Neural cell (in vitro differentiated cells): ENCODE results near the gene RGS6. TPM values are rescaled to one million over a fixed set of nuclear protein-coding genes. Genes with fewer than 3 reads are reported as not detected.

ENCODE experiments used
- H2AFZ ChIP-seq: fragments of 200-600, 300-800 bp; sonication (generic), shearing (Covaris generic); 2 replicates; pipeline ENCODE4 v1.6.0; 2014; ENCODE audit warnings: low read depth, mild to moderate bottlenecking, antibody characterized with exemption, low read length, moderate library complexity
- H3F3A ChIP-seq: fragments of 200-600 bp; shearing (Covaris generic); 2 replicates; pipeline ENCODE4 v1.6.1; 2016; ENCODE audit warnings: mild to moderate bottlenecking, moderate library complexity, mixed read lengths, antibody characterized with exemption, low read length; ENCODE audit not compliant: insufficient read depth, poor library complexity, severe bottlenecking
- H3K27ac ChIP-seq: fragments of 200-600, 300-800 bp; sonication (generic), shearing (Covaris generic); 2 replicates; pipeline ENCODE4 v1.5.1; 2014; ENCODE audit warnings: mild to moderate bottlenecking, low read length, moderate library complexity
- H3K27me3 ChIP-seq: fragments of 300-800, 200-600 bp; sonication (generic), shearing (Covaris generic); 2 replicates; pipeline ENCODE4 v1.6.0; 2014; ENCODE audit warnings: mild to moderate bottlenecking, low read depth, low read length, moderate library complexity; ENCODE audit not compliant: insufficient read depth
- H3K36me3 ChIP-seq: fragments of 300-800, 200-600 bp; sonication (generic), shearing (Covaris generic); 2 replicates; pipeline ENCODE4 v1.5.1; 2014; ENCODE audit warnings: mild to moderate bottlenecking, antibody characterized with exemption, low read length, moderate library complexity; ENCODE audit not compliant: insufficient read depth
- H3K4me2 ChIP-seq: fragments of 300-800, 200-600 bp; sonication (generic), shearing (Covaris generic); 2 replicates; pipeline ENCODE4 v1.6.0; 2014; ENCODE audit warnings: mild to moderate bottlenecking, low read length
- H3K4me3 ChIP-seq: fragments of 300-800, 200-600 bp; sonication (generic), shearing (Covaris generic); 2 replicates; pipeline ENCODE4 v1.5.1; 2014; ENCODE audit warnings: mild to moderate bottlenecking, low read length, moderate library complexity
- H3K79me2 ChIP-seq: fragments of 200-600 bp; shearing (Covaris generic); replicated peaks from 2 replicates; pipeline ENCODE4 v1.6.0; 2014; ENCODE audit warnings: mild to moderate bottlenecking, low read length, moderate library complexity; ENCODE audit not compliant: insufficient read depth
- H3K9ac ChIP-seq: fragments of 300-800, 200-600 bp; sonication (generic), shearing (Covaris generic); 2 replicates; pipeline ENCODE4 v1.6.1; 2016; ENCODE audit warnings: mild to moderate bottlenecking, low read length, mixed read lengths
- H3K9me2 ChIP-seq: fragments of 200-600 bp; shearing (Covaris generic); 2 replicates; pipeline ENCODE4 v1.6.1; 2016; ENCODE audit warnings: mild to moderate bottlenecking, low read length, mixed read lengths; ENCODE audit not compliant: insufficient read depth
- H3K9me3 ChIP-seq: fragments of 200-600, 300-800 bp; sonication (generic), shearing (Covaris generic); 2 replicates; pipeline ENCODE4 v1.6.1; 2016; ENCODE audit warnings: mild to moderate bottlenecking, mixed run types, low read length, moderate library complexity, mixed read lengths
- H4K20me1 ChIP-seq: fragments of 200-600 bp; shearing (Covaris generic); 2 replicates; pipeline ENCODE4 v1.6.1; 2016; ENCODE audit warnings: mild to moderate bottlenecking, mixed run types; ENCODE audit not compliant: insufficient read depth
- EP300 ChIP-seq: fragments of 450-650 bp; conservative IDR thresholded peaks from 2 replicates; pipeline ENCODE4 v1.6.1; 2014; ENCODE audit warnings: antibody characterized with exemption, mild to moderate bottlenecking, moderate library complexity; ENCODE audit not compliant: poor library complexity, severe bottlenecking
- EZH2 ChIP-seq: fragments of 200-600, 300-800 bp; shearing (Covaris generic), sonication (generic); IDR thresholded peaks from 2 replicates; pipeline ENCODE4 v1.6.1; 2014; ENCODE audit warnings: antibody characterized with exemption, low read length, borderline replicate concordance, mild to moderate bottlenecking; ENCODE audit not compliant: insufficient read depth, poor library complexity, severe bottlenecking
- MXI1 ChIP-seq: fragments of 450-650 bp; conservative IDR thresholded peaks from 2 replicates; pipeline ENCODE4 v1.6.1; 2014; ENCODE audit warnings: antibody characterized with exemption, mild to moderate bottlenecking; ENCODE audit not compliant: poor library complexity, severe bottlenecking
- POLR2AphosphoS5 ChIP-seq: IDR thresholded peaks from 2 replicates; pipeline ENCODE4 v1.6.1; 2012
- RAD21 ChIP-seq: fragments of 450-650 bp; conservative IDR thresholded peaks from 2 replicates; pipeline ENCODE4 v1.6.1; 2014; ENCODE audit warnings: antibody characterized with exemption, mild to moderate bottlenecking, moderate library complexity
- SMC3 ChIP-seq: fragments of 450-650 bp; conservative IDR thresholded peaks from 2 replicates; pipeline ENCODE4 v1.6.1; 2014; ENCODE audit warnings: antibody characterized with exemption, mild to moderate bottlenecking, moderate library complexity; ENCODE audit not compliant: poor library complexity
- TAF1 ChIP-seq: IDR thresholded peaks from 2 replicates; pipeline ENCODE4 v1.6.1; 2012; ENCODE audit warnings: low read depth
- polyA plus RNA-seq: library from polyadenylated mRNA; depleted of rRNA; stranded (reverse); fragments of >200 nt; gene quantifications from 2 replicates; pipeline ENCODE4 v1.2.3, GENCODE V29; 2014
- TF ChIP-seq, protein P1 (sequence below): fragments of 450-650 bp; IDR thresholded peaks from 2 replicates; pipeline ENCODE4 v1.5.1; 2014; ENCODE audit warnings: antibody characterized with exemption, mild to moderate bottlenecking, moderate library complexity; ENCODE audit not compliant: poor library complexity, severe bottlenecking
- TF ChIP-seq, protein P2 (sequence below): IDR thresholded peaks from 2 replicates; pipeline ENCODE4 v1.6.1; 2012; ENCODE audit warnings: borderline replicate concordance

The RGS6 gene
- polyA plus RNA-seq, 1 donor from 2014 or later: 7.3 TPM

DNA sequence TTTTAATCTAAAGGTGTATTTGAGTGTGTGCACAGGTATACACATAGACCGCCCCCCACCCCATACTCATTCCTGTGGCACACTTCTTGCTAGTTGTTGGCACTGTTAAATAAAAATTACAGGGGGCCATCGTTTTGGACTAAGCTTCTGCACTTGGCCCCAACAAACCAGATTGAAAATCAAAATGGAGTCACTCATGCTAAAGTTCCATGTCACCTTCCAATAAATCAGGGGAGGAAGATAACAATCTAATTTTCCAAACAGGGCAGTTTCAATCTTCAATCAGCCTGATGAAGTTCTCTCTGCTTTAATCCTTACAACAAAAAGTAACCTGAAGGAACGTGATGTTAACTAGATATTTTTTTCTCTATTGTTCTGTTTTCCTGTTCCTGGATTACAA is 78.2 kb downstream of the RGS6 start:
- Histone ChIP-seq H3K9me3 (no peaks in the 10 kb centered on the region), H3K4me3 (no peak overlapping the region), H3K79me2 (no peaks in the 10 kb centered on the region), H3K27ac (no peak overlapping the region), H4K20me1 (no peaks in the 10 kb centered on the region), H3K36me3 (no peaks in the 10 kb centered on the region), H2AFZ (no peak overlapping the region), H3K9me2 (no peaks in the 10 kb centered on the region), H3K4me2 (no peak overlapping the region), H3F3A (no peaks in the 10 kb centered on the region), H3K9ac (no peak overlapping the region), H3K27me3 (no peaks in the 10 kb centered on the region)
- TF ChIP-seq, protein P1, sequence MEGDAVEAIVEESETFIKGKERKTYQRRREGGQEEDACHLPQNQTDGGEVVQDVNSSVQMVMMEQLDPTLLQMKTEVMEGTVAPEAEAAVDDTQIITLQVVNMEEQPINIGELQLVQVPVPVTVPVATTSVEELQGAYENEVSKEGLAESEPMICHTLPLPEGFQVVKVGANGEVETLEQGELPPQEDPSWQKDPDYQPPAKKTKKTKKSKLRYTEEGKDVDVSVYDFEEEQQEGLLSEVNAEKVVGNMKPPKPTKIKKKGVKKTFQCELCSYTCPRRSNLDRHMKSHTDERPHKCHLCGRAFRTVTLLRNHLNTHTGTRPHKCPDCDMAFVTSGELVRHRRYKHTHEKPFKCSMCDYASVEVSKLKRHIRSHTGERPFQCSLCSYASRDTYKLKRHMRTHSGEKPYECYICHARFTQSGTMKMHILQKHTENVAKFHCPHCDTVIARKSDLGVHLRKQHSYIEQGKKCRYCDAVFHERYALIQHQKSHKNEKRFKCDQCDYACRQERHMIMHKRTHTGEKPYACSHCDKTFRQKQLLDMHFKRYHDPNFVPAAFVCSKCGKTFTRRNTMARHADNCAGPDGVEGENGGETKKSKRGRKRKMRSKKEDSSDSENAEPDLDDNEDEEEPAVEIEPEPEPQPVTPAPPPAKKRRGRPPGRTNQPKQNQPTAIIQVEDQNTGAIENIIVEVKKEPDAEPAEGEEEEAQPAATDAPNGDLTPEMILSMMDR: no peak
- TF ChIP-seq MXI1 (no peak), EZH2 (no peak), SMC3 (no peak), EP300 (no peak), POLR2AphosphoS5 (no peak), RAD21 (no peak), TAF1 (no peak)
- TF ChIP-seq, protein P2, sequence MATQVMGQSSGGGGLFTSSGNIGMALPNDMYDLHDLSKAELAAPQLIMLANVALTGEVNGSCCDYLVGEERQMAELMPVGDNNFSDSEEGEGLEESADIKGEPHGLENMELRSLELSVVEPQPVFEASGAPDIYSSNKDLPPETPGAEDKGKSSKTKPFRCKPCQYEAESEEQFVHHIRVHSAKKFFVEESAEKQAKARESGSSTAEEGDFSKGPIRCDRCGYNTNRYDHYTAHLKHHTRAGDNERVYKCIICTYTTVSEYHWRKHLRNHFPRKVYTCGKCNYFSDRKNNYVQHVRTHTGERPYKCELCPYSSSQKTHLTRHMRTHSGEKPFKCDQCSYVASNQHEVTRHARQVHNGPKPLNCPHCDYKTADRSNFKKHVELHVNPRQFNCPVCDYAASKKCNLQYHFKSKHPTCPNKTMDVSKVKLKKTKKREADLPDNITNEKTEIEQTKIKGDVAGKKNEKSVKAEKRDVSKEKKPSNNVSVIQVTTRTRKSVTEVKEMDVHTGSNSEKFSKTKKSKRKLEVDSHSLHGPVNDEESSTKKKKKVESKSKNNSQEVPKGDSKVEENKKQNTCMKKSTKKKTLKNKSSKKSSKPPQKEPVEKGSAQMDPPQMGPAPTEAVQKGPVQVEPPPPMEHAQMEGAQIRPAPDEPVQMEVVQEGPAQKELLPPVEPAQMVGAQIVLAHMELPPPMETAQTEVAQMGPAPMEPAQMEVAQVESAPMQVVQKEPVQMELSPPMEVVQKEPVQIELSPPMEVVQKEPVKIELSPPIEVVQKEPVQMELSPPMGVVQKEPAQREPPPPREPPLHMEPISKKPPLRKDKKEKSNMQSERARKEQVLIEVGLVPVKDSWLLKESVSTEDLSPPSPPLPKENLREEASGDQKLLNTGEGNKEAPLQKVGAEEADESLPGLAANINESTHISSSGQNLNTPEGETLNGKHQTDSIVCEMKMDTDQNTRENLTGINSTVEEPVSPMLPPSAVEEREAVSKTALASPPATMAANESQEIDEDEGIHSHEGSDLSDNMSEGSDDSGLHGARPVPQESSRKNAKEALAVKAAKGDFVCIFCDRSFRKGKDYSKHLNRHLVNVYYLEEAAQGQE: no peak

DNA sequence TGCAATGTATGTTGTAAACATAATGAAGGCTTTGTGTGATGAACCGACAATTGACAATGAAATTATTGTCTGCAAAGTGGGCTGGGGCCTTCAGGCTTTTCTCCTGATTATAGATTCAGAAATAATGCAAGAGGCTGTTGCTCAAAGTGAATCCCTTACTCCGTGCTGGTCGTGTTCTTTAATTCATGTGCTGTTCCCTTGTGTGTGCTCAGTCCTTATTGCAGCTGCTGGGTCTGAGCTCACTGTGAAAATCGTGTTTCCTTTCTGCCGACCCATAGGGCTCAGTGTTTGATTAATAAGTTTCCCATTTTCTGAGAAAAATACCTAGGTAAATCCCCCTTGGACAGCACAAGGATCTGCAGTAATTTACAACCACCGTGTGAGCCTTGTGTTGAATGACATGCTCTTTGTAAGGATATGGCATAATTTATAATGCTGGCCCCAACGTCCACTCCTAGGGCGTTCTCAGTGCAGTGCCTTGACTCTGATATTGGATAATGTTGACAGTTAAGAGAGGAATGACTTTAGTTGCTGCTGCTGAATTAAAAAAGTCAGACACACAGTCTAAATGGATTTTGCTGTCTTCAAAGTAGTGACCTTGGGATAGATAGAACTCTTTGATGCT is 81.6 kb downstream of the RGS6 start:
- TF ChIP-seq MXI1 (no peak), SMC3 (no peak), POLR2AphosphoS5 (no peak), EP300 (no peak), TAF1 (no peak), RAD21 (no peak), EZH2 (no peak)
- TF ChIP-seq, protein P1: no peak
- TF ChIP-seq, protein P2: no peak
- Histone ChIP-seq H2AFZ (no peak overlapping the region), H3K9me2 (no peaks in the 10 kb centered on the region), H3F3A (no peaks in the 10 kb centered on the region), H4K20me1 (no peaks in the 10 kb centered on the region), H3K4me3 (no peak overlapping the region), H3K27me3 (no peaks in the 10 kb centered on the region), H3K79me2 (no peaks in the 10 kb centered on the region), H3K9ac (no peak overlapping the region), H3K9me3 (no peaks in the 10 kb centered on the region), H3K27ac (no peak overlapping the region), H3K36me3 (no peaks in the 10 kb centered on the region), H3K4me2 (no peak overlapping the region)
